ENCODE measurements around the gene RPL3. TPM values are rescaled to one million over a fixed set of nuclear protein-coding genes. Genes with fewer than 3 reads are reported as not detected.

Gene RPL3
- total RNA-seq, 2 donors from 2014 or later = 2,218 to 2,701 TPM

DNA sequence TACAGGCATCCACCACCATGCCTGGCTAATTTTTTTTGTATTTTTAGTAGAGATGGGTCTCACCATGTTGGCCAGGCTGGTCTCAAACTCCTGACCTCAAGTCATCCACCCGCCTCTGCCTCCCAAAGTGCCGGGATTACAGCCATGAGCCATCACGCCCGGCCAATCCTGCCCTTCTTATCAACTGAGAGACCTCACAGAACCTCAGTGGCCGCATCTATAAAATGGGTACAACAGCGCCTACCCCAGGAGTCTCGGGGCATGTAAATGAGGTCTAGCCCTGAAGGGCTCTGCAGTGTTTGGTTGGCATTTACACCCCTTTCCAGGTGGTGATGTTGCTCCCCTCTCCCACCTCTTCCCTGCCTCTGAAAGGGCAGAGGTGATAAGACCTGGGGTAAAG is 42.1 kb upstream of the RPL3 start:
- no peak overlapping the region for H3K9ac ChIP-seq (ENCODE audit: extremely low read depth, low read length, poor library complexity, severe bottlenecking)
- DNase-seq = peak; percentile 50

DNA sequence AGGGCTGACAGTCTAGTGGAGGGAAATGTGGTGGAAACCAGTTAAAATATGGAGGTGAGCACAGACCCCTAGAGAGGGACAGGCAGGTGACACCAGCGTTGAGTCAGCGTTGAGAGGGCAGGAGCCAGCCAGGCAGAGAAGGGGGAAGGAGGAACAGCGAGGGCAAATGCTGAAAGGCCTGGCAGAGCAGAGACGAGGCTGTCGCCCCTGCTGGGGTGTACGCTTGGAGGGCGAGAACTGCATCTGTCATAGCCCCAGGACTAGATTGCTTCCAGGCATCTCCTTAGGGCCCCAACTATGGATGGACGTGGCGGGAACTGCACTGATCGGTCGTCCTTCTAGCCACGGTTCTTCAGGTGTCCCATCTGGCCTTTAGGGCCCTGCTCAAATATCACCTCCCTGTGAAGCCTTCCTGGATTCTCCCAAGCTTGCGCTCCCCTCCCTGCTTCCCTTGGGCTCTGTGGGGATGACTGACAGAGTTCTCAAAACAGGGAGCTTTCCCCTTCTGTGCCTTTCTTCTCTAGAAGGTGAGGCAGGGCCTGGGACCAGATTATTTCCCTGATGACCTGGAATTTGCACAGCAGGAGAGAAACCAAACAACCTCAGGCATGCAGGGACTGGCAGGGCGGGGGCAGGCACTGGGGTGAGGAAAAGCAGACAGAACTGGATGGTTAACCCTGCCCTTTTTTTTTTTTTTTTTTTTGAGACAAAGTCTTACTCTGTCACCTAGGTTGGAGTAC is 41.4 kb upstream of the RPL3 start:
- H3K4me1 Mint-ChIP-seq = peaks cover 41% of the 10 kb centered on the region
- H3K27ac Mint-ChIP-seq = peak overlapping the region; percentile 89
- Histone ChIP-seq H3K4me3 (ENCODE audit: low read length) (no peak overlapping the region), H3K27ac (ENCODE audit: low read depth, low read length) (no peak overlapping the region), H3K4me1 (ENCODE audit: control insufficient read depth, insufficient read depth, low read length) (peaks cover 28% of the 10 kb centered on the region), H3K9ac (ENCODE audit: extremely low read depth, low read length, poor library complexity, severe bottlenecking) (no peak overlapping the region), H3K27me3 (ENCODE audit: control insufficient read depth, insufficient read depth, low read length, poor library complexity, severe bottlenecking) (no peaks in the 10 kb centered on the region), H3K9me3 (ENCODE audit: control insufficient read depth, low read length) (no peaks in the 10 kb centered on the region), H3K36me3 (ENCODE audit: control insufficient read depth, insufficient read depth, low read length) (no peaks in the 10 kb centered on the region)
- peaks cover 11% of the 10 kb centered on the region for H3K36me3 Mint-ChIP-seq (ENCODE audit: low read depth)
- DNase-seq = peak; percentile 88
- H3K9me3 Mint-ChIP-seq = no peaks in the 10 kb centered on the region
- TF ChIP-seq, protein P1, sequence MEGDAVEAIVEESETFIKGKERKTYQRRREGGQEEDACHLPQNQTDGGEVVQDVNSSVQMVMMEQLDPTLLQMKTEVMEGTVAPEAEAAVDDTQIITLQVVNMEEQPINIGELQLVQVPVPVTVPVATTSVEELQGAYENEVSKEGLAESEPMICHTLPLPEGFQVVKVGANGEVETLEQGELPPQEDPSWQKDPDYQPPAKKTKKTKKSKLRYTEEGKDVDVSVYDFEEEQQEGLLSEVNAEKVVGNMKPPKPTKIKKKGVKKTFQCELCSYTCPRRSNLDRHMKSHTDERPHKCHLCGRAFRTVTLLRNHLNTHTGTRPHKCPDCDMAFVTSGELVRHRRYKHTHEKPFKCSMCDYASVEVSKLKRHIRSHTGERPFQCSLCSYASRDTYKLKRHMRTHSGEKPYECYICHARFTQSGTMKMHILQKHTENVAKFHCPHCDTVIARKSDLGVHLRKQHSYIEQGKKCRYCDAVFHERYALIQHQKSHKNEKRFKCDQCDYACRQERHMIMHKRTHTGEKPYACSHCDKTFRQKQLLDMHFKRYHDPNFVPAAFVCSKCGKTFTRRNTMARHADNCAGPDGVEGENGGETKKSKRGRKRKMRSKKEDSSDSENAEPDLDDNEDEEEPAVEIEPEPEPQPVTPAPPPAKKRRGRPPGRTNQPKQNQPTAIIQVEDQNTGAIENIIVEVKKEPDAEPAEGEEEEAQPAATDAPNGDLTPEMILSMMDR (conservative IDR thresholded peaks at IDR 0.05) = no peak
- H3K27me3 Mint-ChIP-seq (ENCODE audit: insufficient read depth) = peaks cover 1% of the 10 kb centered on the region
- WGBS, 2 experiments (ENCODE audit: insufficient coverage in 1 of 2, insufficient read length in 1 of 2) = 77 to 83% methylated on average over 7 to 14 of the region's 14 CpGs
- peak overlapping the region; percentile 19 for H3K4me3 Mint-ChIP-seq

More for the DNA sequence above, 42.1 kb upstream of the RPL3 start:
- H3K36me3 Mint-ChIP-seq (ENCODE audit: low read depth) = peaks cover 11% of the 10 kb centered on the region
- H3K27ac Mint-ChIP-seq = no peak overlapping the region
- no peaks in the 10 kb centered on the region for H3K9me3 Mint-ChIP-seq
- no peaks in the 10 kb centered on the region for H3K9me3 ChIP-seq (ENCODE audit: control insufficient read depth, low read length)
- H3K4me1 ChIP-seq (ENCODE audit: control insufficient read depth, insufficient read depth, low read length) = peaks cover 28% of the 10 kb centered on the region
- H3K27ac ChIP-seq (ENCODE audit: low read depth, low read length) = no peak overlapping the region
- no peaks in the 10 kb centered on the region for H3K36me3 ChIP-seq (ENCODE audit: control insufficient read depth, insufficient read depth, low read length)
- no peaks in the 10 kb centered on the region for H3K27me3 ChIP-seq (ENCODE audit: control insufficient read depth, insufficient read depth, low read length, poor library complexity, severe bottlenecking)
- H3K4me1 Mint-ChIP-seq = peaks cover 41% of the 10 kb centered on the region
- H3K27me3 Mint-ChIP-seq (ENCODE audit: insufficient read depth) = peaks cover 1% of the 10 kb centered on the region
- 90 to 92% methylated on average over 2 to 7 of the region's 7 CpGs for WGBS, 2 experiments (ENCODE audit: insufficient coverage in 1 of 2, insufficient read length in 1 of 2)
- H3K4me3 ChIP-seq (ENCODE audit: low read length) = no peak overlapping the region
- TF ChIP-seq, protein P1 (conservative IDR thresholded peaks at IDR 0.05) = no peak
- peak overlapping the region; percentile 19 for H3K4me3 Mint-ChIP-seq

GRCh38 chr22:39360242-39360641 is 40.8 kb upstream of the RPL3 start:
- Histone ChIP-seq H3K4me1 (ENCODE audit: control insufficient read depth, insufficient read depth, low read length) (peaks cover 28% of the 10 kb centered on the region), H3K4me3 (ENCODE audit: low read length) (no peak overlapping the region), H3K9ac (ENCODE audit: extremely low read depth, low read length, poor library complexity, severe bottlenecking) (no peak overlapping the region), H3K36me3 (ENCODE audit: control insufficient read depth, insufficient read depth, low read length) (no peaks in the 10 kb centered on the region), H3K9me3 (ENCODE audit: control insufficient read depth, low read length) (no peaks in the 10 kb centered on the region), H3K27ac (ENCODE audit: low read depth, low read length) (no peak overlapping the region), H3K27me3 (ENCODE audit: control insufficient read depth, insufficient read depth, low read length, poor library complexity, severe bottlenecking) (no peaks in the 10 kb centered on the region)
- Mint-ChIP-seq H3K27me3 (ENCODE audit: insufficient read depth) (peaks cover 1% of the 10 kb centered on the region), H3K4me1 (peaks cover 41% of the 10 kb centered on the region), H3K9me3 (no peaks in the 10 kb centered on the region), H3K4me3 (peak overlapping the region; percentile 19), H3K27ac (peak overlapping the region; percentile 89), H3K36me3 (ENCODE audit: low read depth) (peaks cover 11% of the 10 kb centered on the region)
- TF ChIP-seq, protein P1 (conservative IDR thresholded peaks at IDR 0.05) = no peak
- WGBS, 2 experiments (ENCODE audit: insufficient coverage in 1 of 2, insufficient read length in 1 of 2) = 89 to 91% methylated on average over 9 to 18 of the region's 18 CpGs
- peak; percentile 47 for DNase-seq

All from endodermal cell (in vitro differentiated cells).